GM19099 (cell line): ENCODE measurements around the gene RNASE12.

ENCODE experiments used
- POLR2A ChIP-seq: IDR thresholded peaks from 3 replicates; pipeline ENCODE4 v1.6.1; 2011; ENCODE audit warnings: low read depth; ENCODE audit not compliant: insufficient read length; ENCODE audit errors: extremely low read depth

Gene RNASE12

GRCh38 chr14:20606190-20606901, 15.2 kb upstream of the RNASE12 start:
- TF ChIP-seq POLR2A: no peak

- no peak for TF ChIP-seq POLR2A
Observed at GRCh38 chr14:20603813-20604690, 12.9 kb upstream of the RNASE12 start.

- no peak for TF ChIP-seq POLR2A
Observed at GRCh38 chr14:20602583-20602982, 11.4 kb upstream of the RNASE12 start.

GRCh38 chr14:20601522-20601921, 10.3 kb upstream of the RNASE12 start:
- no peak for TF ChIP-seq POLR2A

- TF ChIP-seq POLR2A: no peak
Observed at GRCh38 chr14:20597108-20597507, 5.9 kb upstream of the RNASE12 start.

- TF ChIP-seq POLR2A: no peak
Observed at GRCh38 chr14:20592574-20592973, 1.4 kb upstream of the RNASE12 start.

GRCh38 chr14:20587489-20588154, 3.6 kb downstream of the RNASE12 start, which contains the start of gene RNASE11:
RNASE11 (minus strand) TSS chr14:20588001.
- no peak for TF ChIP-seq POLR2A

GRCh38 chr14:20583908-20584307, 7.3 kb downstream of the RNASE12 start:
- no peak for TF ChIP-seq POLR2A

GRCh38 chr14:20583142-20583541, 8.0 kb downstream of the RNASE12 start:
- no peak for TF ChIP-seq POLR2A

GRCh38 chr14:20580242-20580641, 10.9 kb downstream of the RNASE12 start:
- no peak for TF ChIP-seq POLR2A

- TF ChIP-seq POLR2A: no peak
Observed at GRCh38 chr14:20578784-20579502, 12.2 kb downstream of the RNASE12 start.

GRCh38 chr14:20578325-20578724, 12.9 kb downstream of the RNASE12 start:
- no peak for TF ChIP-seq POLR2A

GRCh38 chr14:20569066-20569465, 22.1 kb downstream of the RNASE12 start:
- TF ChIP-seq POLR2A: no peak

- TF ChIP-seq POLR2A: no peak
Observed at GRCh38 chr14:20568393-20568792, 22.8 kb downstream of the RNASE12 start.

GRCh38 chr14:20564501-20564997, 26.6 kb downstream of the RNASE12 start:
- TF ChIP-seq POLR2A: no peak
